Measurements from ENCODE around the gene EXOC6. TPM values are rescaled to one million over a fixed set of nuclear protein-coding genes. Genes with fewer than 3 reads are reported as not detected.

EXOC6 gene
- total and polyA plus RNA-seq, 2 donors = 10.6 to 17.4 TPM

DNA sequence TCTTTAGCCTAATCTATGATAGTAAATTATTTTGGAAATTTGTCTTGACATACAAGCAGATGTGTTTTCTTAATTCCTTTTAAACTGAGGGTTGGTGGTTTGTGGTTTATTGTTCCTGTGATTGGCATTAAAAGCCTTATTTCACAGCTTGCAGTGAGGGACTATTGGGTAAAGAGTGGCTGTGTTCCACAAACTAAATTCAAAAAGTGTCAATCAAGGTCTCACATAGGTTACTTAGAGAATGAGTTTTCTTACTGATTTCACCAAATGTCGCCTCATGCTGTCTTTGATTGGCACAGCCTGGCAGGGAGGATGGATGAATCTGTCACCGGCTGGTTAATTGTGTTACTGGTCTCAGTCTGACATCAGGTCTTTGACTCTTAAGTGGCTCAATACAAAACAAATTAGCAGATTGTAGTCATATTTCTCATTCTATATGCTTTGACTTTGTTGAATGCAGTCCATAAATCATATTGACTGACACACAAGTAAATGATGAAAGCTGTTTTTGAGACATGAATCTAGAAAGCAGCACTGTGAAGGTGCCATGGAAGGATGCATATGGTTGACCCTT, 145.5 kb downstream of the EXOC6 start:
- Histone ChIP-seq H3K4me1 (ENCODE audit: control insufficient read depth in 2 of 2, insufficient read depth in 2 of 2, low read length in 2 of 2) (peaks cover 0 to 5% of the 10 kb centered on the region in 2 donors), H3K36me3 (ENCODE audit: control insufficient read depth in 2 of 2, insufficient read depth in 2 of 2, low read length in 1 of 2) (no peaks in the 10 kb centered on the region), H3K9me3 (ENCODE audit: control insufficient read depth in 2 of 2, insufficient read depth in 1 of 2, low read length in 1 of 2) (no peaks in the 10 kb centered on the region), H3K27me3 (ENCODE audit: control insufficient read depth in 2 of 2, insufficient read depth in 1 of 2, low read length in 1 of 2) (no peaks in the 10 kb centered on the region), H3K4me3 (ENCODE audit: low read length in 2 of 2) (no peak overlapping the region), H3K27ac (ENCODE audit: low read depth in 1 of 2, low read length in 1 of 2) (no peak overlapping the region)
- peak in 5 of 9 donors; percentile 9 to 53 (median 12) for DNase-seq (ENCODE audit: low read depth in 6 of 9, low spot score in 9 of 9)
- 4% methylated on average over 2 of the region's 2 CpGs for WGBS

DNA sequence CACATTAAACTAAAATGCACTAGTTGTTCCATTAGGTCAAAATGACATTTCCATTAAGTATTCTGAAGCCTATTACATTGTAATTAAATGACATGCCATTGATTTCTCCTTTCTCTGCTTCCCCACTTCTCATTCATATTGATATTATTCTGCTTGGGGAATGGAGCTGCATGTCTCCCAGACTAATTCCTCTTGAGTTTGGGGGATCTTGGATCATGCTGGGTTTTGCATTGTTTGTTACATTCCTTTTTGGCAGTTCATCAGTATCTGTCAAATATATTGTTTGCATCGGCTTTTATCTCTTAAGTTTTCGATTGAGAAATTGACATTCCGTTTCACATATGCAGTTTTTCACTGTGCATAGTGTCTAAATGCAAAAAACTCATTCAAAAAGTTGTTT, 147.2 kb downstream of the EXOC6 start:
- no peaks in the 10 kb centered on the region for H3K27me3 ChIP-seq (ENCODE audit: control insufficient read depth in 2 of 2, insufficient read depth in 1 of 2, low read length in 1 of 2)
- H3K36me3 ChIP-seq (ENCODE audit: control insufficient read depth in 2 of 2, insufficient read depth in 2 of 2, low read length in 1 of 2) = no peaks in the 10 kb centered on the region
- H3K4me3 ChIP-seq (ENCODE audit: low read length in 2 of 2) = no peak overlapping the region
- H3K27ac ChIP-seq (ENCODE audit: low read depth in 1 of 2, low read length in 1 of 2) = no peak overlapping the region
- no peak for DNase-seq (ENCODE audit: low read depth in 6 of 9, low spot score in 9 of 9)
- no peaks in the 10 kb centered on the region for H3K9me3 ChIP-seq (ENCODE audit: control insufficient read depth in 2 of 2, insufficient read depth in 1 of 2, low read length in 1 of 2)
- peaks cover 0 to 5% of the 10 kb centered on the region in 2 donors for H3K4me1 ChIP-seq (ENCODE audit: control insufficient read depth in 2 of 2, insufficient read depth in 2 of 2, low read length in 2 of 2)
- WGBS = 97% methylated on average over 3 of the region's 3 CpGs

DNA sequence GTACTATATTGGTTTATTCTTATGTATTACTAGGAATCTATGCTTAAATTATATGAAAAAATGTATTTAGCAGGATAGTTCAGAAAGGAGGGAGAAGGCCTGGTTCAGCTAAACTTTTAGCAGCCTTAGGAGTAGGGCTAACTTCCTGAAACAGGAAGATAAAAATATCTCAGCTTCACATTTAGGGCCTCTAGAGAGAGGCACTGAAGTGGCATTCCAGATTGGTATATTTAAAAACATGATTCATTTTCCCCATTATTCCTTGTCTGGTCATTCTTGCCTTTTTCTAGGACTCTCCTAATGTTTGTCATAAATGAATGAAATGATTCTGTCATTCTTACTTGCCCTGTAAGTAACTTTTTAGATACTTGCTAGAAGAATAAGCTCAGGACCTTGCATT, 149.3 kb downstream of the EXOC6 start:
- no peaks in the 10 kb centered on the region for H3K9me3 ChIP-seq (ENCODE audit: control insufficient read depth in 2 of 2, insufficient read depth in 1 of 2, low read length in 1 of 2)
- DNase-seq (ENCODE audit: low read depth in 6 of 9, low spot score in 9 of 9) = no peak
- peaks cover 0 to 5% of the 10 kb centered on the region in 2 donors for H3K4me1 ChIP-seq (ENCODE audit: control insufficient read depth in 2 of 2, insufficient read depth in 2 of 2, low read length in 2 of 2)
- H3K4me3 ChIP-seq (ENCODE audit: low read length in 2 of 2) = no peak overlapping the region
- no peaks in the 10 kb centered on the region for H3K36me3 ChIP-seq (ENCODE audit: control insufficient read depth in 2 of 2, insufficient read depth in 2 of 2, low read length in 1 of 2)
- no peaks in the 10 kb centered on the region for H3K27me3 ChIP-seq (ENCODE audit: control insufficient read depth in 2 of 2, insufficient read depth in 1 of 2, low read length in 1 of 2)
- no peak overlapping the region for H3K27ac ChIP-seq (ENCODE audit: low read depth in 1 of 2, low read length in 1 of 2)

DNA sequence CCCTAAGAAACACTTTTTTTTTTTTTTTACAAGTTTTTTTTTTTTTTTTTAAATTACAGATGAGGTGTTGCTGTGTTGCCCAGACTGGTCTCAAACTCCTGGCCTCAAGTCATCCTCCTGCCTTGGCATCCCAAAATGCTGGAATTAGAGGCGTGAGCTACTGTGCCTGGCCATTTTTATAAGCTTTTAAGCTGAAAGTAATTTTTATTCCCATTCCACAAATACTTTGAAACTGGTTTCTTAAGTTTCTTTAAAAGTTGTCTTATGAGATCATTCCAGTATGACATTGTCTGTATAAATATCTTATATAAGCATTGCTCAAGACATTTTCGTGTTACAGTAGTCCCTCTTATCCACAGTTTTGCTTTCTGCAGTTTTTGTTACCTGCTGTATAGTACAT, 150.9 kb downstream of the EXOC6 start:
- Histone ChIP-seq H3K27me3 (ENCODE audit: control insufficient read depth in 2 of 2, insufficient read depth in 1 of 2, low read length in 1 of 2) (no peaks in the 10 kb centered on the region), H3K4me3 (ENCODE audit: low read length in 2 of 2) (no peak overlapping the region), H3K36me3 (ENCODE audit: control insufficient read depth in 2 of 2, insufficient read depth in 2 of 2, low read length in 1 of 2) (no peaks in the 10 kb centered on the region), H3K27ac (ENCODE audit: low read depth in 1 of 2, low read length in 1 of 2) (no peak overlapping the region), H3K9me3 (ENCODE audit: control insufficient read depth in 2 of 2, insufficient read depth in 1 of 2, low read length in 1 of 2) (no peaks in the 10 kb centered on the region), H3K4me1 (ENCODE audit: control insufficient read depth in 2 of 2, insufficient read depth in 2 of 2, low read length in 2 of 2) (no peaks in the 10 kb centered on the region)
- WGBS = 98% methylated on average over 2 of the region's 2 CpGs
- no peak for DNase-seq (ENCODE audit: low read depth in 6 of 9, low spot score in 9 of 9)

DNA sequence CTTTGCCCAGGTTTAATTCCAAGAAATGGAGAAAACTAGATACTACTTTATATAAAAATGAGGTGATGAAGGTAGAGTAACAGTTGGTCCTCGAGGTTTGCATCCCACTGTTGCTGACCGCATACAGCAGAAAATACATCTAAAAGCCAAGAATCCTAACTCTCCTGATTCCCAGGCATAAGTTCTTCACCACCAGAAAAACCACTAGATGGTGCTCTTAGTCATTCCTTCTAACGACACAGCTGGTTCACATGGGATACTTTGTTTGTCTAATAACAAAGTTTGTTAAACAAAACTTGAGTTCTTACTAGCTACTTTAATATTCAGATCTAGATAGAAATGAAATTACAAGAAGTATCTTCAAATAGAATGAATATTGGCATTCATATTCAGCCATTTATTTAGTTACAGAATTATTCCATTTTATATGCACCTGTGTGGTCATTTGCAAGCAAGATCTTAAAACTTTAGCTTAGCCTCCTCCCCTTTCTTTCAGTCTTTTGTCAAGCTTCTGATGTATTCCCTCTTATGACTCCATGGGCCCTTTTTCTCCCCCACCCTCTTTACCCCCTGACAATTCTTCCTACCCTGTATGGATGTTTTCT, 158.2 kb downstream of the EXOC6 start:
- Histone ChIP-seq H3K27me3 (ENCODE audit: control insufficient read depth in 2 of 2, insufficient read depth in 1 of 2, low read length in 1 of 2) (no peaks in the 10 kb centered on the region), H3K36me3 (ENCODE audit: control insufficient read depth in 2 of 2, insufficient read depth in 2 of 2, low read length in 1 of 2) (no peaks in the 10 kb centered on the region), H3K27ac (ENCODE audit: low read depth in 1 of 2, low read length in 1 of 2) (no peak overlapping the region), H3K4me3 (ENCODE audit: low read length in 2 of 2) (no peak overlapping the region), H3K9me3 (ENCODE audit: control insufficient read depth in 2 of 2, insufficient read depth in 1 of 2, low read length in 1 of 2) (no peaks in the 10 kb centered on the region), H3K4me1 (ENCODE audit: control insufficient read depth in 2 of 2, insufficient read depth in 2 of 2, low read length in 2 of 2) (no peaks in the 10 kb centered on the region)
- 41% methylated on average over 3 of the region's 3 CpGs for WGBS
- DNase-seq (ENCODE audit: low read depth in 6 of 9, low spot score in 9 of 9) = peak in 2 of 9 donors; percentile 10 to 23

DNA sequence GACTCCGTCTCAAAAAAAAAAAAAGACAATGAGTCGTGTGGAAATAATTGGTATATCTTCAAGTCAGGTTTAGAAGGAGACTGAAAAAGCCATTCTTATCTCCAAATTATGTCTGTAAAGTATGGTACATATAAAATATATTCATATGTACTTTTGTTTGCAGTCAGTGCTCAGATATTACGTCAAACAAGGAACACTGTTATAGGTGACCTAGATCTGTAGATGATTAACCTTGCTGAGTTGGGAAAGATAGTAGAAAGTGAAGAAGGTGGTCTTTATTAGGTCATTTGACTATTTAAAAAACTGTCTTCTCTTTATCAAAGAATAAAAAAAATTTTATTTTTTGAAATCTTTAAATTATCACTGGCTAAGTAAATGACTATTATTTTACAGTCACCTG, 167.4 kb downstream of the EXOC6 start:
- no peaks in the 10 kb centered on the region for H3K27me3 ChIP-seq (ENCODE audit: control insufficient read depth in 2 of 2, insufficient read depth in 1 of 2, low read length in 1 of 2)
- no peaks in the 10 kb centered on the region for H3K36me3 ChIP-seq (ENCODE audit: control insufficient read depth in 2 of 2, insufficient read depth in 2 of 2, low read length in 1 of 2)
- H3K4me1 ChIP-seq (ENCODE audit: control insufficient read depth in 2 of 2, insufficient read depth in 2 of 2, low read length in 2 of 2) = no peaks in the 10 kb centered on the region
- no peak overlapping the region for H3K4me3 ChIP-seq (ENCODE audit: low read length in 2 of 2)
- WGBS = over 99% methylated on average over 3 of the region's 3 CpGs
- no peaks in the 10 kb centered on the region for H3K9me3 ChIP-seq (ENCODE audit: control insufficient read depth in 2 of 2, insufficient read depth in 1 of 2, low read length in 1 of 2)
- no peak for DNase-seq (ENCODE audit: low read depth in 6 of 9, low spot score in 9 of 9)
- H3K27ac ChIP-seq (ENCODE audit: low read depth in 1 of 2, low read length in 1 of 2) = no peak overlapping the region

DNA sequence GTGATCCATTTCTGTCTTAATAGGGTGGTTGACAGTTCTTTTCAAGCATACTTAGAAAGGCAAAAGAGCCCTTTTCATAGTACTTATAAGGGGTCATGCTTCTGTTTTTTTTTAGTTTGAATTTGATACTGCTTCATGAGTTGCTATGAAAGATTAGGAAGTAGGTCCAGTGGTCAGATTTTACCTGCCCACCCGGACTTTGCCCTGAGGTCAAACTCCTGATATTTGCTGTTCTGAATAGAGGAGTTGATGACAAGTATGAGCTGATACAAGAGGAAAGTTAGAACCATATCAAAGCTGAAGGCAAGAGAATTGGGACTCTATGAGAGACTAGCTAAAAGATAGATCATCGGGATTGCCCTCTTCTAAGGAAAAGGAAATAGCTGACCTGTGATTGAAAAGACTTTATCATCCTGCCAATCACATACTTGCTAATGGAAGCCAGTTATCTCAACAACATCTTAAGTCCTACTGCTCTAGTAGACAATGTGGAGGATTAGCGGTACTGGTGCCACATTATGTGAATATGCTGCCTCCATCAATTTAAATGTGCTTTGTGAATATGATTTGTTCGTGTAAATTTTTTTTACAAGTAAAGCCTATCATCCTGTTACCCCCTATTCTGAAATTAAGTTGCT, 174.8 kb downstream of the EXOC6 start:
- no peak overlapping the region for H3K27ac ChIP-seq (ENCODE audit: low read depth in 1 of 2, low read length in 1 of 2)
- H3K9me3 ChIP-seq (ENCODE audit: control insufficient read depth in 2 of 2, insufficient read depth in 1 of 2, low read length in 1 of 2) = no peaks in the 10 kb centered on the region
- H3K4me3 ChIP-seq (ENCODE audit: low read length in 2 of 2) = no peak overlapping the region
- no peak for DNase-seq (ENCODE audit: low read depth in 6 of 9, low spot score in 9 of 9)
- peaks cover 0 to 3% of the 10 kb centered on the region in 2 donors for H3K36me3 ChIP-seq (ENCODE audit: control insufficient read depth in 2 of 2, insufficient read depth in 2 of 2, low read length in 1 of 2)
- H3K27me3 ChIP-seq (ENCODE audit: control insufficient read depth in 2 of 2, insufficient read depth in 1 of 2, low read length in 1 of 2) = no peaks in the 10 kb centered on the region
- 96% methylated on average over 4 of the region's 4 CpGs for WGBS
- H3K4me1 ChIP-seq (ENCODE audit: control insufficient read depth in 2 of 2, insufficient read depth in 2 of 2, low read length in 2 of 2) = no peaks in the 10 kb centered on the region

DNA sequence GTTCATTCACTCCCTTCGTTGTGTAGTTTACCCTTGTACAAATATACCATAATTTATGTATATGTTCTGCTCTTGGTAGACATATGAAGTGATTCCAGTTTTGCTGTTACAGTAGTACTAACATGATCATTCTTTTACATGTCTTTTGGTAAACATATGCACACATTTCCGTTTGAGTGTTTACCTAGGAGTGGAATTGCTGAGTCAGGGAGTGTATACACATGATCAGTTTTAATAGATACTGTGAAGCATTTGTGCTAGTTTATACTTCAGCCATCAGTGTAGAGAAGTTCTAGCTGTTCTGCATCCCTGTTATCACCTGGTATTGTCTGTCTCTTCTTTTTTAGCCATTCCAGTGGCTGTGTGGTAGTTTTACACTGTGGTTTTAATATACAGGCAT, 177.8 kb downstream of the EXOC6 start:
- H3K36me3 ChIP-seq (ENCODE audit: control insufficient read depth in 2 of 2, insufficient read depth in 2 of 2, low read length in 1 of 2) = peaks cover 0 to 3% of the 10 kb centered on the region in 2 donors

DNA sequence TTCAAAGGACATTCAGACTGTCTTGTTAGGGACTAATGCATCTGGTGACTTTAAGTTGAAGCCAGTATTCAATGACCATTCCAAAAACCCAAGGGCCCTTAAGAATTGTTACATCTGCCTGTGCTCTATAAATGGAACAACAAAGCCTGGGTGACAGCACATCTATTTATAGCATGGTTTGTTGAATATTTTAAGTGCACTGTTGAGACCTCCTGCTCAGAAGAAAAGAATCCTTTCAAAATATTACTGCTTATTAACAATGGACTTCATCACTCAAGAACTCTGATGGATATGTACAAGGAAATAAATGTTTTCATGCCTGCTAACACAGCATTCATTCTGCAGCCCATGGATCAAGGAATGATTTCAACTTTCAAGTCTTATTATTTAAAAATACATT, 179.2 kb downstream of the EXOC6 start:
- Histone ChIP-seq H3K4me3 (ENCODE audit: low read length in 2 of 2) (no peak overlapping the region), H3K4me1 (ENCODE audit: control insufficient read depth in 2 of 2, insufficient read depth in 2 of 2, low read length in 2 of 2) (no peaks in the 10 kb centered on the region), H3K27me3 (ENCODE audit: control insufficient read depth in 2 of 2, insufficient read depth in 1 of 2, low read length in 1 of 2) (no peaks in the 10 kb centered on the region), H3K36me3 (ENCODE audit: control insufficient read depth in 2 of 2, insufficient read depth in 2 of 2, low read length in 1 of 2) (peaks cover 0 to 3% of the 10 kb centered on the region in 2 donors), H3K9me3 (ENCODE audit: control insufficient read depth in 2 of 2, insufficient read depth in 1 of 2, low read length in 1 of 2) (no peaks in the 10 kb centered on the region), H3K27ac (ENCODE audit: low read depth in 1 of 2, low read length in 1 of 2) (no peak overlapping the region)
- DNase-seq (ENCODE audit: low read depth in 6 of 9, low spot score in 9 of 9) = no peak

More for the DNA sequence above, 177.8 kb downstream of the EXOC6 start:
- Histone ChIP-seq H3K27ac (ENCODE audit: low read depth in 1 of 2, low read length in 1 of 2) (no peak overlapping the region), H3K4me3 (ENCODE audit: low read length in 2 of 2) (no peak overlapping the region), H3K9me3 (ENCODE audit: control insufficient read depth in 2 of 2, insufficient read depth in 1 of 2, low read length in 1 of 2) (no peaks in the 10 kb centered on the region), H3K27me3 (ENCODE audit: control insufficient read depth in 2 of 2, insufficient read depth in 1 of 2, low read length in 1 of 2) (no peaks in the 10 kb centered on the region), H3K4me1 (ENCODE audit: control insufficient read depth in 2 of 2, insufficient read depth in 2 of 2, low read length in 2 of 2) (no peaks in the 10 kb centered on the region)
- no peak for DNase-seq (ENCODE audit: low read depth in 6 of 9, low spot score in 9 of 9)
- 97% methylated on average over 2 of the region's 2 CpGs for WGBS

Data from thymus (tissue), 11 donors.